Liver (tissue), 2 donors: ENCODE results near the gene CLPTM1L.

Source experiments
- JUND ChIP-seq, 2 donors: IDR thresholded peaks; 2 replicates each; pipeline ENCODE4 v1.6.1; 2016; ENCODE audit warnings: antibody characterized with exemption in 2 of 2
- TF ChIP-seq, protein P1 (sequence below): IDR thresholded peaks from 2 replicates; pipeline ENCODE4 v1.6.1; 2016; ENCODE audit warnings: antibody characterized with exemption
- donor health status: healthy.

GRCh38 chr5:1356873-1357787 is 12.2 kb upstream of the CLPTM1L start:
- TF ChIP-seq JUND (IDR thresholded peaks at IDR 0.05), result no peak
- TF ChIP-seq, protein P1, sequence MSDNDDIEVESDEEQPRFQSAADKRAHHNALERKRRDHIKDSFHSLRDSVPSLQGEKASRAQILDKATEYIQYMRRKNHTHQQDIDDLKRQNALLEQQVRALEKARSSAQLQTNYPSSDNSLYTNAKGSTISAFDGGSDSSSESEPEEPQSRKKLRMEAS, result no peak
